SK-N-SH (cell line): ENCODE data around the gene ART5. TPM values are rescaled to one million over a fixed set of nuclear protein-coding genes. Genes with fewer than 3 reads are reported as not detected.

Source experiments
- CTCF ChIA-PET: fragments of 300-600, 350-600 bp; formaldehyde crosslinking; extraction: SDS; loops from one replicate; lab custom pipeline; 2021; lab: Yijun Ruan, JAX
- POLR2A ChIA-PET: fragments of 350-600 bp; sonication (Branson Sonifier 250); formaldehyde crosslinking; extraction: SDS; loops from one replicate; lab custom pipeline; 2020; ENCODE audit warnings: antibody characterized with exemption, inconsistent platforms; lab: Yijun Ruan, JAX
- DNase-seq: peaks from one replicate; pipeline ENCODE4 v3.0.0; 2012
- H2AFZ ChIP-seq: fragments of 200-600 bp; sonication (generic); 2 replicates; pipeline ENCODE4 v1.8.1; 2016; ENCODE audit warnings: antibody characterized with exemption, mild to moderate bottlenecking, low read depth
- H3F3A ChIP-seq: fragments of 200-600 bp; sonication (generic); replicated peaks from 2 replicates; pipeline ENCODE3; 2016; ENCODE audit warnings: antibody characterized with exemption, mild to moderate bottlenecking; ENCODE audit not compliant: insufficient read depth
- H3K27ac ChIP-seq, 2 experiments: fragments of 200-500 bp in 1 of 2; fragments of 200-600 bp in 1 of 2; sonication (Bioruptor generic) in 1 of 2; sonication (generic), shearing (Covaris generic) in 1 of 2; 2 replicates each; pipeline versions ENCODE4 v1.5.1 to v1.6.1; 2014 to 2016; ENCODE audit warnings: low read depth in 2 of 2, inconsistent platforms in 1 of 2, low read length in 1 of 2, mild to moderate bottlenecking in 1 of 2, mixed read lengths in 1 of 2
- H3K27me3 ChIP-seq: fragments of 200-600 bp; sonication (generic), shearing (Covaris generic); 2 replicates; pipeline ENCODE4 v1.6.1; 2016; ENCODE audit warnings: mixed run types; ENCODE audit not compliant: insufficient read depth
- H3K36me3 ChIP-seq, 2 experiments: fragments of 200-500 bp in 1 of 2; fragments of 200-600 bp in 1 of 2; sonication (Bioruptor generic) in 1 of 2; sonication (generic) in 1 of 2; replicated peaks in 1 of 2; 2 replicates each; pipeline versions ENCODE3 to v1.5.1; 2014 to 2016; ENCODE audit warnings: low read length in 1 of 2, mild to moderate bottlenecking in 1 of 2; ENCODE audit not compliant: insufficient read depth in 2 of 2, control insufficient read depth in 1 of 2
- H3K4me1 ChIP-seq, 2 experiments: fragments of 200-500 bp in 1 of 2; fragments of 200-600 bp in 1 of 2; sonication (Bioruptor generic) in 1 of 2; sonication (generic), shearing (Covaris generic) in 1 of 2; 2 replicates each; pipeline versions ENCODE4 v1.5.1 to v1.6.1; 2014 to 2016; ENCODE audit warnings: low read depth in 1 of 2, low read length in 1 of 2, mixed run types in 1 of 2; ENCODE audit not compliant: insufficient read depth in 2 of 2, control insufficient read depth in 1 of 2
- H3K4me2 ChIP-seq: fragments of 200-600 bp; sonication (generic), shearing (Covaris generic); 2 replicates; pipeline ENCODE4 v1.6.1; 2017; ENCODE audit warnings: mixed run types
- H3K4me3 ChIP-seq, 2 experiments: fragments of 200-500 bp in 1 of 2; fragments of 200-600 bp in 1 of 2; sonication (Bioruptor generic) in 1 of 2; sonication (generic), shearing (Covaris generic) in 1 of 2; 2 replicates each; pipeline versions ENCODE4 v1.5.1 to v1.8.1; 2014 to 2016; ENCODE audit warnings: low read depth in 2 of 2, inconsistent platforms in 1 of 2, low read length in 1 of 2, mild to moderate bottlenecking in 1 of 2, mixed read lengths in 1 of 2, moderate library complexity in 1 of 2
- H3K79me2 ChIP-seq: fragments of 200-600 bp; sonication (generic); 2 replicates; pipeline ENCODE4 v1.8.1; 2017; ENCODE audit warnings: mild to moderate bottlenecking; ENCODE audit not compliant: insufficient read depth
- H3K9ac ChIP-seq: fragments of 200-600 bp; sonication (generic); 2 replicates; pipeline ENCODE4 v1.6.1; 2017; ENCODE audit warnings: mixed run types
- H3K9me2 ChIP-seq: fragments of 200-600 bp; sonication (generic); 2 replicates; pipeline ENCODE4 v1.6.1; 2017; ENCODE audit warnings: mixed run types
- H3K9me3 ChIP-seq: fragments of 200-600 bp; sonication (generic); 2 replicates; pipeline ENCODE4 v1.6.1; 2017; ENCODE audit warnings: mixed run types, mild to moderate bottlenecking, moderate library complexity
- H4K20me1 ChIP-seq: fragments of 200-600 bp; sonication (generic); 2 replicates; pipeline ENCODE4 v1.6.1; 2017; ENCODE audit warnings: mild to moderate bottlenecking, mixed run types; ENCODE audit not compliant: insufficient read depth
- CHD2 ChIP-seq: fragments of 150-350 bp; IDR thresholded peaks from 2 replicates; pipeline ENCODE4 v1.6.1; 2018; ENCODE audit warnings: low read length; ENCODE audit not compliant: partially characterized antibody
- EP300 ChIP-seq, 2 experiments: IDR thresholded peaks; 2 replicates each; pipeline versions ENCODE4 v1.4.0 to v1.6.1; 2012; ENCODE audit warnings: borderline replicate concordance in 1 of 2, low read depth in 1 of 2, low read length in 1 of 2
- EZH2phosphoT487 ChIP-seq: fragments of 200-600 bp; sonication (generic); IDR thresholded peaks from 2 replicates; pipeline ENCODE4 v1.6.1; 2017; ENCODE audit warnings: low read depth, mixed run types, mild to moderate bottlenecking, antibody characterized with exemption, moderate library complexity, borderline replicate concordance
- FOXM1 ChIP-seq: IDR thresholded peaks from 2 replicates; pipeline ENCODE4 v1.4.0; 2012; ENCODE audit warnings: low read depth, mild to moderate bottlenecking
- GATA2 ChIP-seq: sonication (generic); formaldehyde crosslinking; IDR thresholded peaks from 2 replicates; pipeline ENCODE4 v1.5.0; 2020; ENCODE audit warnings: mild to moderate bottlenecking, missing genetic modification reagents
- NFIC ChIP-seq: IDR thresholded peaks from 2 replicates; pipeline ENCODE4 v1.4.0; 2012; ENCODE audit warnings: borderline replicate concordance
- RAD21 ChIP-seq: IDR thresholded peaks from 2 replicates; pipeline ENCODE4 v1.6.1; 2012; ENCODE audit warnings: mild to moderate bottlenecking, low read length
- RXRA ChIP-seq: IDR thresholded peaks from 2 replicates; pipeline ENCODE4 v1.4.0; 2012; ENCODE audit warnings: low read depth, mild to moderate bottlenecking, borderline replicate concordance
- SIN3A ChIP-seq: IDR thresholded peaks from 2 replicates; pipeline ENCODE4 v1.6.1; 2012; ENCODE audit warnings: low read depth, mild to moderate bottlenecking, low read length, moderate library complexity, borderline replicate concordance
- TAF1 ChIP-seq: IDR thresholded peaks from 2 replicates; pipeline ENCODE4 v1.6.1; 2012; ENCODE audit warnings: low read depth, mild to moderate bottlenecking, low read length, moderate library complexity, borderline replicate concordance
- TCF12 ChIP-seq: IDR thresholded peaks from 2 replicates; pipeline ENCODE4 v1.4.0; 2012
- YY1 ChIP-seq: IDR thresholded peaks from 2 replicates; pipeline ENCODE4 v1.4.0; 2012; ENCODE audit warnings: low read depth, mild to moderate bottlenecking
- WGBS: methylation state at CpG from one replicate; pipeline ENCODE4 v1.1.6; 2017; ENCODE audit warnings: low lambda C conversion rate; 5-methylcytosine and 5-hydroxymethylcytosine counted together
- polyA plus RNA-seq, 3 experiments: library from polyadenylated mRNA; depleted of rRNA; stranded (reverse); fragments of >200 nt; gene quantifications; 2 replicates each; pipeline ENCODE4 v1.2.3, GENCODE V29; 2012
- TF ChIP-seq, protein P1 (sequence below): fragments of 150-350 bp; IDR thresholded peaks from 2 replicates; pipeline ENCODE4 v1.6.1; 2017; ENCODE audit warnings: antibody characterized with exemption, low read length, low read depth, borderline replicate concordance
- TF ChIP-seq, protein P2 (sequence below): IDR thresholded peaks from 2 replicates; pipeline ENCODE4 v1.4.0; 2012; ENCODE audit warnings: low read depth, borderline replicate concordance
- TF ChIP-seq, protein P3 (sequence below): IDR thresholded peaks from 2 replicates; pipeline ENCODE4 v1.4.0; 2012; ENCODE audit warnings: low read depth, borderline replicate concordance

The ART5 gene
- polyA plus RNA-seq, 1 of the 3 experiments (the other 2 are of a cell fraction): 0.59 TPM

DNA sequence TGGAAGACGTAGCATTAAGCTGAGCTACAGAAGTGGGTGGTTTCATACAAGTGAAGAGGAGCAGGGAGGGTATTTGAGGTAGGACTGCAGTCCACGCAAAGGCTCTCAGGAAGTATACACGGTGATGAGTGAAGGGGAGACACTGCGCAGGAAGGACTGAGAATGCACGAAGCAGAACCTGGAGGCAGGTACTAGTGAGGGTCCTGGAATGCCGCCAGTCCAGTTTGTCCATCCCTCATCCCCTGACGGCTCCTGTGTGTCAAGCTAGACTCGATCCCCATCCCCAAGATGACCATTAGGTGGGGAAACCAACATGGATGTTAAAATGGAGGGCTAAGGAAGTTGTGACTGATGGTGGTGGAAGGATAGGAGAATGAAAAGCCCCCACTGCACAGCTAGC lies 23.8 kb downstream of the ART5 start:
- Histone ChIP-seq H3F3A (no peaks in the 10 kb centered on the region), H3K4me3 (no peak overlapping the region), H3K79me2 (no peaks in the 10 kb centered on the region), H3K36me3 (no peaks in the 10 kb centered on the region), H4K20me1 (no peaks in the 10 kb centered on the region), H3K9ac (no peak overlapping the region), H3K9me3 (no peaks in the 10 kb centered on the region), H2AFZ (no peak overlapping the region), H3K27ac (no peak overlapping the region), H3K4me1 (no peaks in the 10 kb centered on the region; a peak in 1 of 4 replicates), H3K9me2 (no peaks in the 10 kb centered on the region), H3K4me2 (no peak overlapping the region), H3K27me3 (no peaks in the 10 kb centered on the region; the same call in 1 of the 2 replicates)
- DNase-seq: no peak
- CTCF ChIA-PET: interaction anchor here (1.2 kb wide), 1 partner anchor 8 kb away, joined by 4 read pairs; no protein-coding TSS in a partner anchor
- WGBS: 57% methylated on average over 8 of the region's 8 CpGs
- POLR2A ChIA-PET: no interaction called here
- TF ChIP-seq, protein P1, sequence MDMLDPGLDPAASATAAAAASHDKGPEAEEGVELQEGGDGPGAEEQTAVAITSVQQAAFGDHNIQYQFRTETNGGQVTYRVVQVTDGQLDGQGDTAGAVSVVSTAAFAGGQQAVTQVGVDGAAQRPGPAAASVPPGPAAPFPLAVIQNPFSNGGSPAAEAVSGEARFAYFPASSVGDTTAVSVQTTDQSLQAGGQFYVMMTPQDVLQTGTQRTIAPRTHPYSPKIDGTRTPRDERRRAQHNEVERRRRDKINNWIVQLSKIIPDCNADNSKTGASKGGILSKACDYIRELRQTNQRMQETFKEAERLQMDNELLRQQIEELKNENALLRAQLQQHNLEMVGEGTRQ: no peak
- TF ChIP-seq, protein P2, sequence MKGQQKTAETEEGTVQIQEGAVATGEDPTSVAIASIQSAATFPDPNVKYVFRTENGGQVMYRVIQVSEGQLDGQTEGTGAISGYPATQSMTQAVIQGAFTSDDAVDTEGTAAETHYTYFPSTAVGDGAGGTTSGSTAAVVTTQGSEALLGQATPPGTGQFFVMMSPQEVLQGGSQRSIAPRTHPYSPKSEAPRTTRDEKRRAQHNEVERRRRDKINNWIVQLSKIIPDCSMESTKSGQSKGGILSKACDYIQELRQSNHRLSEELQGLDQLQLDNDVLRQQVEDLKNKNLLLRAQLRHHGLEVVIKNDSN: no peak
- no peak for TF ChIP-seq GATA2 (CRISPR knock-in tag)

DNA sequence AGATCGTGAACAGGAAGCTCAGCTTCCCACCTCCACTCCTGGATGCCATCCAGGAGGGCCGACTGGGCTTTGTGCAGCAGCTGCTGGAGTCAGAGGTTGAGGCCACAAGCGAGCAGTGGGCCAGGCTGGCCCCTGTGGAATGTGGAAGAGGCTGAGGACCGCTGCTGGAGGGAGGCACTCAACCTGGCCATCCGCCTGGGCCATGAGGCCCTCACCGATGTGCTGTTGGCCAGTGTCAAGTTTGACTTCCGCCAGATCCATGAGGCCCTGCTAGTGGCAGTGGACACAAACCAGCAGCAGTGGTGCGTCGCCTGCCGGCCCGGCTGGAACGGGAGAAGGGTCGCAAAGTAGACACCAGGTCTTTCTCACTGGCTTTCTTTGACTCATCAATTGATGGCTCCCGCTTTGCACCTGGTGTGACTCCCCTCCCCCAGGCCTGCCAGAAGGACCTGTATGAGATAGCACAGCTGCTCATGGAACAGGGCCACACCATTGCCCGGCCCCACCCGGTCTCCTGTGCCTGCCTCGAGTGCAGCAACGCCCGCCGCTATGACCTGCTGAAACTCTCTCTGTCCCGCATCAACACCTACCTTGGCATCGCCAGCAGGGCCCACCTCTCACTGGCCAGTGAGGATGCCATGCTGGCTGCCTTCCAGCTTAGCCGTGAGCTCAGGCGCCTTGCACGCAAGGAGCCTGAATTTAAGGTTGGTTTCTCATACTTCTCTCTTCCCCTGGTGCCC lies 24.9 kb downstream of the ART5 start:
- Histone ChIP-seq H3K27me3 (no peaks in the 10 kb centered on the region; the same call in 1 of the 2 replicates), H3K9ac (no peak overlapping the region), H3K4me2 (no peak overlapping the region), H2AFZ (no peak overlapping the region), H3K4me1 (no peaks in the 10 kb centered on the region; a peak in 1 of 4 replicates), H3K79me2 (no peaks in the 10 kb centered on the region), H3K4me3 (no peak overlapping the region), H3K27ac (no peak overlapping the region), H3K9me2 (no peaks in the 10 kb centered on the region), H3F3A (no peaks in the 10 kb centered on the region), H4K20me1 (no peaks in the 10 kb centered on the region), H3K9me3 (no peaks in the 10 kb centered on the region), H3K36me3 (no peaks in the 10 kb centered on the region)
- CTCF ChIA-PET: no interaction called here
- TF ChIP-seq NFIC (no peak), SIN3A (no peak), EP300 (IDR thresholded peaks at IDR 0.05; ENCODE audit: borderline replicate concordance in 1 of 2, low read depth in 1 of 2, low read length in 1 of 2) (no peak), YY1 (no peak), TCF12 (no peak)
- 79% methylated on average over 12 of the region's 25 CpGs for WGBS
- no peak for DNase-seq
- POLR2A ChIA-PET: no interaction called here

DNA sequence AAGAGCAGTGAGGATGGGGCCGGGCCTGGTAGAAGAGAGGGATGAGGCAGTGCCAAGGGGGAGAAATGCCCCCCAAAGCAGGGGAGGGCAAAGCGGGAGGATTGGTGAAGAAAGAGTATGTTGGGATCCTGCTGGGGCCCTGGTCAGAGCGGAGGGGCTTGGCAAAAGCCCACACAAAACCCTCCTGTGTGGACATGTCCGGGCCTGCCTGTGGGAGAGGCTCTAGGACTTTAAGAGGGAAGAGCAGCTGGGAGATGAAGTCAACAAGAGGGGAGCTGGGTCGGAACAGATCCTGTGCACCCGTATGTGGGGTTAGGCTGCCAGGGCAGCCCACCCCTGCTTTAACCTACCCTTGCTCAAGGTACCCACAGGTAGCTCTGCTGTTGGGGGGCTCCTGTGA lies 25.8 kb downstream of the ART5 start:
- Histone ChIP-seq H3K9ac (no peak overlapping the region), H2AFZ (no peak overlapping the region), H3K27me3 (no peaks in the 10 kb centered on the region), H3K79me2 (no peaks in the 10 kb centered on the region), H3K36me3 (no peaks in the 10 kb centered on the region), H4K20me1 (no peaks in the 10 kb centered on the region), H3K9me3 (no peaks in the 10 kb centered on the region), H3K4me1 (no peaks in the 10 kb centered on the region; a peak in 1 of 4 replicates), H3K4me3 (no peak overlapping the region), H3K4me2 (no peak overlapping the region), H3K27ac (no peak overlapping the region), H3K9me2 (no peaks in the 10 kb centered on the region), H3F3A (no peaks in the 10 kb centered on the region)
- ChIA-PET CTCF (no interaction called here), POLR2A (no interaction called here)
- WGBS: 71% methylated on average over 6 of the region's 6 CpGs
- DNase-seq: no peak
- TF ChIP-seq EZH2phosphoT487 (no peak), CHD2 (no peak), FOXM1 (no peak), TAF1 (no peak), RAD21 (no peak), RXRA (no peak), GATA2 (CRISPR knock-in tag) (no peak)
- TF ChIP-seq, protein P3, sequence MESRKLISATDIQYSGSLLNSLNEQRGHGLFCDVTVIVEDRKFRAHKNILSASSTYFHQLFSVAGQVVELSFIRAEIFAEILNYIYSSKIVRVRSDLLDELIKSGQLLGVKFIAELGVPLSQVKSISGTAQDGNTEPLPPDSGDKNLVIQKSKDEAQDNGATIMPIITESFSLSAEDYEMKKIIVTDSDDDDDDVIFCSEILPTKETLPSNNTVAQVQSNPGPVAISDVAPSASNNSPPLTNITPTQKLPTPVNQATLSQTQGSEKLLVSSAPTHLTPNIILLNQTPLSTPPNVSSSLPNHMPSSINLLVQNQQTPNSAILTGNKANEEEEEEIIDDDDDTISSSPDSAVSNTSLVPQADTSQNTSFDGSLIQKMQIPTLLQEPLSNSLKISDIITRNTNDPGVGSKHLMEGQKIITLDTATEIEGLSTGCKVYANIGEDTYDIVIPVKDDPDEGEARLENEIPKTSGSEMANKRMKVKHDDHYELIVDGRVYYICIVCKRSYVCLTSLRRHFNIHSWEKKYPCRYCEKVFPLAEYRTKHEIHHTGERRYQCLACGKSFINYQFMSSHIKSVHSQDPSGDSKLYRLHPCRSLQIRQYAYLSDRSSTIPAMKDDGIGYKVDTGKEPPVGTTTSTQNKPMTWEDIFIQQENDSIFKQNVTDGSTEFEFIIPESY: no peak
